ENCODE measurements around the gene TH.
"Not testable (repeated sequence)": the region's sequence is repeated elsewhere in the genome, so short reads cannot be mapped to it uniquely, and the experiment has no call there.

TH gene

GRCh38 chr11:2178055-2178773 is 6.6 kb upstream of the TH start:
- not testable (repeated sequence) for DNase-seq (ENCODE audit: low read depth)

GRCh38 chr11:2177076-2177475 is 5.5 kb upstream of the TH start:
- DNase-seq (ENCODE audit: low read depth) = no peak

DNA sequence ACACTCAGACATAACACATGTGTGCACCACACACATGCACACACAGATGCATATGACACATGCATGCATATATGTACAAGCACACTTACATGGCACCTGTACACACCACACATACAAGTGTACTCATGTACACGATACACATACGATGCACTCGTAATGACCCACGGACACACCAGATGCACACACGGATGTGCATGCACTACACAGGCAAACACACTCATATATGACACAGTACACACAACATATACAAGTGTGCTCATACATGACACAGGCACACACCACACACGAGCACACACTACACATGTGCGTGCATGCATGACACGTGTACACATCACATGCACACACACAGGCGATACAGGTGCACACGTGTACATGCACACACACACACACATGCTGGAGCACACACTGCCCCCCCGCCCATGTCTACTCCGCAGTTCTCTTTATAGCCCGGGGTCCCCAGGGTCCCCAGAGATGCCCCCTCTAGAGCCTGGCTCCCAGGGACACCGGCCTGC is 4.8 kb upstream of the TH start:
- no peak for DNase-seq (ENCODE audit: low read depth)

DNA sequence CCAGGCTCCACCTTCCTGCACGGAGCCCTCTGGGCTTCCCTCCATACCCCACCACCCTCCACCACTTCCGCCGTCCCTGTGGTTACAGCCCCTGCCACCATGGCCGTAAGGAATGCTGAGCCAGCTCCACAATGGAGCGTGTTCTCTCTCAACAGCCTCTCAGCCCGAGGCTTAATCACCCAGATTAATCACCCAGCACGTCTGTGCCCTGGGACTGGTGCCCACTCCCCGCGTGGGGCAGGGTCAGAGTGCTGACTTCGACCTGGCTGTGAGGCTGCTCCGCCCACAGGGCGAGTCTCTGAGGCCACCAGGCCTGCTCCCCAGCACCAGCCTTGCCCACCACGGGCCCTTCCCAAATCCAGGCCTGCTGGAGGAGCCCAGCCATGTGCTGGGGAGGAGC is 4.0 kb upstream of the TH start:
- no peak for DNase-seq (ENCODE audit: low read depth)

DNA sequence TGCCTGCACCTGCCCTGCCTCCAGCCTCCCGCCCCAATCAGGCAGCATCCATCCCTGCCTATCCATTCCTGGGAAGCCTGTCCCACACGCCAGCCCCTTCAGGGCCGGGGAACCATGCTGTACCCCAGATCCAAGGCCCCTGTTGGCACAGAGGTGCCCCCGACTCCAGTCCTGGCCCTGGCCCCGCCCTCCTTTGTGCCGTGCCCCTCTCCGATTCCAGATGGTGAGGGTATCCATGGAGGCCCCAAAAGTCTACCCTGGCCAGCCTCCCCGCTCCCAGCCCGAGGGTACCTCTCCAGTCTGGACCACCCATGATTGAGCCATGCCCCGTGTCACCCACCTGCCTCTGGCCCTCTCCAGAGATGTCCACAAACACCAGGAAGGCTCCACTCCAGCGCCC is 2.7 kb upstream of the TH start:
- no peak for DNase-seq (ENCODE audit: low read depth)

GRCh38 chr11:2173761-2174160 is 2.1 kb upstream of the TH start:
- no peak for DNase-seq (ENCODE audit: low read depth)

DNA sequence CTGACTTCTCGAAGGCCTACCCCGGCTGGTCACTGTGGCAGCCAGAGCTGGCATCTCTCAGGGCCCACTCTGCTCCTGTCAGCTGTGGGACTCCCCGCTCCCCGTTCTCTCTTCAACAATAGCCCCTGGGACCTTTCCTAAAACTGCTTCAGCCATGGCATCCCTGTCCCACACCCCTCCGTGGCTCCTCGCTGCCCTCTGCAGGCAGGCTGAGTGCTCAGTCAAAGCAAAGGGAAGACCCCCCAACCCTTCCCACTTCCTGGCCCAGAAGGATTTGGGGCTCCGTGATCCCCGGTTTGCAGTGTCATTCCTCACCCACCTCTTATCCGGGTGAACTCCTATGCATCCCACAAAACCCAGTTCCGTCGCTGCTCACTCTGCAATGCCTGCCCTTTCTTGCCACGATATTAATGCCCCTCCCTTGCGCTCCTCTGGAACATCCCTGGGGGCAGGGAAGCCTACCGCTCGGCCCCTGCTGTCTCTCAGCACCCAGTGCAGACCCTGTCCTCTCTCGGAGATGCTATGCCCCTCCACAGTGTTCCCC is 1.6 kb upstream of the TH start:
- DNase-seq (ENCODE audit: low read depth) = no peak

DNA sequence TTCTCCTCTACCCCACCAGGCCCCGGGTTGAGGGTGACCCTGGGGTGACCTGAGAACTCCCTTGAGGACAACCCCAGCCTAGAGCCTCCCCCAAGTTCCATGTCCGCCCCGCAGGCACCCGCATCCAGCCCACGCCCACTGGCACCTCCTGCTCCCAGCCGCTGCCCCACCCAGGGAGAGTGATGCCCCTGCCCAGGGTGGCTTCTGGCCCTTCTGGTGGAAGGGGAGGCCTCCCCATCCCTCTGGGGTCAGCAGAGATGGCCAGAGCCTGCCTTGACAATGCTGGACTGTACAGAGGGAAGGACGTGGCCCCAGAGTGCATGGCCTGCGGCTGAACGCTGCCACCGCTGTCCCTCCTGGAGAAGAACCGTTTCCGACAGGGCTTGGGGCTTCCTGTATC is 1.1 kb upstream of the TH start:
- DNase-seq (ENCODE audit: low read depth) = no peak

DNA sequence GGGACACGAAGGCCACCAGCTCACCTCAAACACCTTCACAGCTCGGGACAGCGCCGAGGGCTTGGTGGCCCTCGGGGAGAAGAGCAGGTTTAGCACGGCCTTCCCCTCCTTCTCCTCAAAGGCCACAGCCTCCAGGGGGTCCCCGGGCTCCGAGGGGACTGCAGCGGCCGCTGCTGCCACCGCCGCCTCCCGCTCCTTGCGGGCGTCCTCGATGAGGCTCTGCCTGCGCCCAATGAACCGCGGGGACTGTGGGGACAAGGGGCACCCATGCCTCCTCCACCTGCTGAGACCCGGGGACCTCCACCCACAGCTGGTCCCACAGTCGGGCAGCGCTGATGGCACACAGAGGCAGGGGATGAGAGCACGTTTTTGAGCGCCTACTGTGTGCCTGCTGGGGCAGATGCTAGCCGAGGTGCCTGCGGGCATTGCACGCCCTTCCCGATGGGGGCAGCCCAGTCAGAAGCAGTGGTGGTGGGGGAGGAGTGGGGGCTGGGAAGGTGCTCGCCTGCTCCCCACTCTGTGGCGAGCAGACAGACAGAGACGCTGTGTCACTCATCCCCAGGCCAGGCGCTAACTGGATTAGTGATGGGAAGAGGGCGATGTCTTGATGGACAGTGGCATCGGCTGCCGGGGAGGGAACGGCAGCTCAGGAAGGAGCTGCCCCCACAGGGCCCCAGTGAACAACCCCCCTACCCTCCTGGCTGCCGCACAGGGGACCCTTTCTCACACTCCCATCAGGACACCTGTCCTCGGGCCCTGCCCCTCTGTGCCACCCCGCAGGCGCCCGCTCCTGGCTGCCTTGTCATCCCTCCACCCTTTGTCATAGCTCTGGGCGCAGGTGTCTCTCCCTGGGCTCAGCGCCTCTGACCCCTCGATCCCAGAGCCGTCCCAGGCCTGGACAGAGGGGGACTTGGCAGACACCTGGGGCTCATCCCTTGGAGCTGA is 1.7 kb downstream of the TH start:
- DNase-seq (ENCODE audit: low read depth) = no peak

DNA sequence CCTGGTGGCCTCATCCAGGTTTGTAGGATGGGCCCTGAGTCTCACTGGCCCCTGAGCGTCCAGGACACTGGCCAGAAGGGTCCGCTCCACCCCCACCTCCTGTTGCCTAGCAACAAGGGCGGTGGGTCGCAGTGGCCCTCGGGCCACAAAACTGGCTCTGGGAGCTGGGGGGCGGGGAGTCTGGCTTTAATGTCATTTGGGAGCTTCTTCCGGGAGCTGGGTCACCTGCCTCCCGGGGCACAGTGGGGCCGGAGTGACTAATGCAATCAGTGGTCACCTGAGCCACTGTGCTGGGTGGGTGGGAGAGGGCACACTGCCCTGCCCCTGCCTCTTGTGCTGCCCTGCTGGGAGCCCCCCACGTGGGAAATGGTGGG is 2.6 kb downstream of the TH start:
- DNase-seq (ENCODE audit: low read depth) = no peak

- no peak for DNase-seq (ENCODE audit: low read depth)
Measured at GRCh38 chr11:2168286-2169004, 3.2 kb downstream of the TH start.

- DNase-seq (ENCODE audit: low read depth) = no peak
Measured at GRCh38 chr11:2167141-2168045, 4.2 kb downstream of the TH start.

DNA sequence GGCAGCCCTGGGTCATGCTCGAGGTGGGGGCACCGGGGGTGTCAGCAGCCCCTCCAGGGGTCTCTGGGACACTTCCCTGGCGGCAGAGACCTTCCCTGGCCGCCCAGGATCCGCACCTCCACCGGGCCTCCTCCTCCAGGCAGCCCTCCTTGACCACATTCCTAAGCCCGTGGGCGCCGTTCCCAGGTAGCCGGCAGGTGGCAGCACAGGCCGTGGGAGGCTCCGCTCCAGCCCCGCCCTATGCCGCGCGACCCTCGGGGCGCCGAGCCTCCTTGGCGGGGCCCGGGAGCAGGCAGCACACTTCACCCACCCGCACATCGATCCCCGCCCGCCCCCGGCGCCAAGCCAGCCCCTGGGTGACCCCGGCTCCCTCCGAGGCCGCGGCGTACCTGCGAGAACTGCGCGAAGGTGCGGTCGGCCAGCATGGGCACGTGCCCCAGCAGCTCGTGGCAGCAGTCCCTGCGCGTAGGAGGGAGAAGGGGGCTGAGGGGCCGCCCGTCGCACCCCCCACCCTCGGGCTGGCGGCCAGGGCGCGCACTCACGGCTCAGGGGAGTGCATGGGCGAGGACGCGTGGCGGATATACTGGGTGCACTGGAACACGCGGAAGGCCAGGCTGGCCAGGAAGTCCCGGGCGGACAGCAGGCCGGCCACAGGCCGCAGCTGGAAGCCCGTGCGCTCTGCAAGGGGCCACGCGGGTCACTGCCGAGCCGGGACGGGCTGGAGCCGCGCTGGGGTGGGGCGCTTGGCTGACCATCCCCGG is 5.3 kb downstream of the TH start:
- DNase-seq (ENCODE audit: low read depth) = peak; percentile 24

GRCh38 chr11:2165571-2165970 is 6.0 kb downstream of the TH start:
- DNase-seq (ENCODE audit: low read depth) = no peak

- DNase-seq (ENCODE audit: low read depth) = no peak
Measured at GRCh38 chr11:2164861-2165555, 6.6 kb downstream of the TH start.

DNA sequence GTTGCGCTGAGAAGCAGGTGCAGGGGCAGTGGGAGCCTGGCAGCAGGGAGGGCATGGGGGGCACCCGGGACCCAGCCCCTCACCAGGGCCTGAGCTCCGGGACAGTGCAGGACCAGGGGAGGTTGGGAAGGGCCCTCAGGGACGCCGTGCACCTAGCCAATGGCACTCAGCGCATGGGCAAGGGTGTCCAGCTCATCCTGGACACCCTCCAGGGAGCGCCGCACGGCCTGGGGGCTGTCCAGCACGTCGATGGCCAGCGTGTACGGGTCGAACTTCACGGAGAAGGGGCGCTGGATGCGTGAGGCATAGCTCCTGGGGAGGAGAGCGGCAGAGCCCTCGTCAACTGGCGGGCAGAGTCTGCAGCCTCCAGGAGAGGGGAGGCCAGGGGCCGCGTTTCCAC is 7.5 kb downstream of the TH start:
- no peak for DNase-seq (ENCODE audit: low read depth)

DNA sequence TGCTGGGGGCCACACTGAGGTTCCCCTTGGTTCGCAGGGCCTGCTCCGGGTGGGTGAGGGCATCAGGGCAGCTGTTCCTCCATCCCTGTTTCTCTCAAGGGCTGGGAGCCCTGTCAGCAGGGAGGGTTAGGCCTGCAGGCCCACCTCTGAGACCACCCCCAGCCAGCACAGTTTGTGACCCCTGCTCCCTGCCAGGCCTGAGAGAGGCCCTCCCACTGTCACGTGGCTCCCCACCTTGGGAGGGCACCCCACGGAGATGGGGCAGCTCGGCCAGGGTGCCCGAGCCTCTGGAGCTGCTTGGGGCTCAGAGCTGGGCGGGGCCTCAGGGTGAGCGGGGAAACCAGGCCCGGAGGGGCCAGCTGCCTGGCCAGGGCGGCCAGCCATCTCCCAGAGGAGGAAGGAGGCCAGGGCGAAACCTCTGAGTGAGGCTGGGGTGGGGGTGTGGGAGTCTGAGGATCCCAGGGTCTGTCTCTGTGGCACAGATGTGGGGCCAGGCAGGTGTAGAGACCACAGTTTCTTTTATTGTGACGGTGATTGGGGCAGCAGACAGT is 8.1 kb downstream of the TH start:
- DNase-seq (ENCODE audit: low read depth) = no peak

DNA sequence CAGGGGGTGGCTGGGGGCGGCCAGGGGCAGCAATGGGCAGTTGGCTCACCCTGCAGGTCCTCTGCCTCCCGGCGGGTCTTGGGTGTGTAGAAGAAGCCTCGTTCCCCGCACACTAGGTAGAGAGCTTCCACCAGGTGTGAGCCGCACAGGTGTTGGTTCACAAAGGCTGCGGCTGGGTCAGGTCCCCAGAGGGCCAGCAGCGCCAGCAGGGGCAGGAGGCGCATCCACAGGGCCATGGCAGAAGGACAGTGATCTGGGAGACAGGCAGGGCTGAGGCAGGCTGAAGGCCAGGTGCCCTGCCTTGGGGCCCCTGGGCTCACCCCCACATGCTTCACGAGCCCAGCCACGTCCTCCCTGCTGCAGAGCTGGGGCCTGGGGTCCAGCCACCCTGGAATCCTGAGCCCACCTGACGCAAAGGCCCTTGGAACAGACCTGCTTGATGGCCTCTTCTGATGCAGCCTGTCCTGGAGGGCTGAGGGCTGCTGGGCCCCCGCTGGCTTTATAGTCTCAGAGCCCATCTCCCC is 10.8 kb downstream of the TH start, which contains the start of gene INS:
Gene INS, minus strand, starts transcription at position 474 of the 524 bp plus-strand sequence. Its CDS starts 238 bp downstream, at position 236.
- DNase-seq (ENCODE audit: low read depth) = no peak

Data from stimulated activated CD8-positive, alpha-beta memory T cell treated with anti-CD3 and anti-CD28 coated beads, Interleukin-4, amount 100 ng/mL, for 24 hours (primary cell).